Activated CD8-positive, alpha-beta memory T cell treated with anti-CD3 and anti-CD28 coated beads for 24 hours (primary cell): ENCODE measurements around the gene DSCAML1.

Experiments
- DNase-seq: peaks from one replicate; pipeline ENCODE4 v3.0.0-alpha.2; 2020

Gene DSCAML1

GRCh38 chr11:117541211-117541610 lies 255.8 kb downstream of the DSCAML1 start:
- DNase-seq = no peak

DNA sequence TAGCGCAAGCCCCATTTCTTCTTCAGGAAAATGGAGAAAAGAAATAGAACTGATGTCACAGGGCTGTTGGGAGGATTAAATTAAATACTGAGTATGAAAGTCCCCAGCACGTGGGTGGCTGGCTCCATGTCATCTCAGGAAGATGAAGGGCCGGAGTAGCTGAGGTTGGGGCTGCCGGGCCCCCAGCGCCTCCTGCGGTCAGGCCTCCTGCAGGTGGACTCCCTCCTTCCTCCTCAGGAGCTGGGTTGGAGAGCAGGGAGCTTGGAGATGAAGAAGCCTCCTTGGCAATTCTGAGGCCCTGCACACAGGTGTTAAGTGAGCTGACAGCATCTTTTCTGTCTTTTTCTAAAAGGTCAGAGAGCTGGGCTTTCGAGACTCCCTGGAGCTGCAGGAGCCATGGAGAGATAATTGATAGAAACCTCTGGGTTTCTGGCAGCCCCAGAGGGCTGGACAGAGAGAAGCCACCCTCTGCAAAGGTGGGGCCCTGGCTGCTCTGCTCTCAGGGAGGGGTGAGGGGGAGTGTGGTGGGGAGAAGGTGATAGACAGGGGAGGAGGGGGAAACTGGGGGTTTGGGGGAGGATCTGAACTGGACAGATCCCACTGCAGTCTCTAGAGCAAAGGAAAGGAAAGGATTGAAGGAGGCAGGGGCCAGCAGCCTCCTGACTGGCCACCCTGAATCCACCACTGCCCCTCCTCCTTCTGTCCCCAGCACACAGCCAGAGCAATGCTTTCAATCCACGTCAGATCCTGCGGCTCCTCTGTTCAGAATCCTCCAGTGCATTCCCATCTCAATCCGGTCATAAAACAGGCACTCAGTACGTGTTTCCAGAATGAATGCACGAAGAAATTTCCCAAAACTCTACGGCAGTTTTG lies 258.5 kb downstream of the DSCAML1 start:
- DNase-seq = no peak

DNA sequence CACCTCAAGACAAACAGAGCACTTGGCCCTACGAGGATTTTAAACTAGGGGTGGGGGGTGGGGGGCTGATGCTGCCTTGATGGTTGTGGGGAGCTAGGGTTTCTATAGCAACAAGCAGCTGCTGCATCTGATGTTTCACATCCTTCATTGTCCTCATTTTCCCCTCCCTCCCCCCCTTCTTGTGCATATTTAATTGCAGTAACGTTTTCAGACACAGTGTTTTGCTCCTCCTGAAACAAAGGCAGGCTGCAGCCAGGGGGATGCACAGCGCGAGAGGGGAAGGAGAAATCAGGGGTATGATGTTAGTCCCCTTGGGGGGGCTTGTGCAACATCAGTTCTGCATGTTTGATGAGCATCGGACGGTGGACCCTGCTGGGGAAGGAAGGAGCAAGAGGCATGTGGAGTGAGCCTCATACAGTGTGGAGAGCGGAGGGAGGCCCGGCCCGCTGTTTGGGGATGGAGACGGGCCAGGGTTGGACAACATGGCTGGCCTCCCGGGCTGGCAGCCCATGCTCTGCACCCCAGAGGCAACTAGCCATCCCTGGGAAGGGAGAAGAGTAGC lies 261.1 kb downstream of the DSCAML1 start:
- no peak for DNase-seq

- DNase-seq = no peak
Measured at GRCh38 chr11:117535201-117535849, 261.7 kb downstream of the DSCAML1 start.

GRCh38 chr11:117532568-117532967 lies 264.4 kb downstream of the DSCAML1 start:
- no peak for DNase-seq

GRCh38 chr11:117529816-117530215 lies 267.2 kb downstream of the DSCAML1 start:
- no peak for DNase-seq

- no peak for DNase-seq
Measured at GRCh38 chr11:117528097-117528721, 268.8 kb downstream of the DSCAML1 start.

DNA sequence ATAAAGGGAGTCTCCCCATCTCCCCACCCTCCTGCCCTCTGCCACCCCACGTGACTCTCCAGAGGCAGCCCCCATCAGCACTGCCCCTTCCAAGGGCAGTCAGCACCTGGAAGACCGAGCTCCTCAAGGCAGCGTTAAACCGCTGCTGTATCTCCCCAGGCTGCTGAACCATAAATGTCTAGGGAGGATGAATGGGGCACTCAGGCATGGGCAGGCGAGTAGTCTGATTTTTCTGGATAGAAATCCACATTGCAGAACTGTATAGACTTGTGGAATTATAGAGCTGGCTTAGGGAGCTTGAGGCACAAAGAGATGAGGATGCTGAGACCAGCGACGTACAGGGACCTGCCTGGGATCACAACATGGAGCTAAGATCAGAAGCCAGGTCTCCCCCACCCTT lies 269.7 kb downstream of the DSCAML1 start:
- no peak for DNase-seq

DNA sequence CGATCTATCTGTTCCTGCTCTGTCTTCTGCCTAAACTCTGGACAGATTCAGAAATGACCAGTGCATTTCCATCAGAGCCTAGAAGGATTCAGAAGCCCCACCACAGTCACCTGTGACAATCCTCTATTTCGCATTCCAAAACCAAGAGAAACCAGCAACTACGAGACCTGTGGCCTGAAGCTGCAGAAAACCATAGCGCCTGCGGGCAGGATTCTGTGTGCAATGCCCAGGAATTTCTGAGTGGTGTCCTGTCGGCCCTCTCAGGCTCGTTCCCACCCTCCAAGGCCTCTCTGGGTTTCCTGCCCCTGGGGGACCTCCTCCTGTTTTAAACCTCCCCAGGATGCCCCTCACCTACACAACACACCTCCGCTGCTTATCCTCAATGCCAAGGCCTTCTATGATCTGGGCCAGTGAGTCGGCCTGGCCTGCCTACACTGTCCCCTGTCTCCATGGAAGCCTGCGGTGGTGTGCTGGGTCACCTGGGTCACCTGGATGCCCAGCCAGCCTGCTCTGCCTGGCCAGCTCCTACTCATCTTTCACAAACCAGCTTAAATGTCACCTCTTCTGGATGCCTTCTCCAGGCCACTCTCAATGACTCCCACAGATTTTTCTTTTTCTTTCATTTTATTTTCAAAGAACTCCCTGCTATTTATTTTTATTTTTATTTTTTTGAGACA lies 271.0 kb downstream of the DSCAML1 start:
- DNase-seq = no peak

DNA sequence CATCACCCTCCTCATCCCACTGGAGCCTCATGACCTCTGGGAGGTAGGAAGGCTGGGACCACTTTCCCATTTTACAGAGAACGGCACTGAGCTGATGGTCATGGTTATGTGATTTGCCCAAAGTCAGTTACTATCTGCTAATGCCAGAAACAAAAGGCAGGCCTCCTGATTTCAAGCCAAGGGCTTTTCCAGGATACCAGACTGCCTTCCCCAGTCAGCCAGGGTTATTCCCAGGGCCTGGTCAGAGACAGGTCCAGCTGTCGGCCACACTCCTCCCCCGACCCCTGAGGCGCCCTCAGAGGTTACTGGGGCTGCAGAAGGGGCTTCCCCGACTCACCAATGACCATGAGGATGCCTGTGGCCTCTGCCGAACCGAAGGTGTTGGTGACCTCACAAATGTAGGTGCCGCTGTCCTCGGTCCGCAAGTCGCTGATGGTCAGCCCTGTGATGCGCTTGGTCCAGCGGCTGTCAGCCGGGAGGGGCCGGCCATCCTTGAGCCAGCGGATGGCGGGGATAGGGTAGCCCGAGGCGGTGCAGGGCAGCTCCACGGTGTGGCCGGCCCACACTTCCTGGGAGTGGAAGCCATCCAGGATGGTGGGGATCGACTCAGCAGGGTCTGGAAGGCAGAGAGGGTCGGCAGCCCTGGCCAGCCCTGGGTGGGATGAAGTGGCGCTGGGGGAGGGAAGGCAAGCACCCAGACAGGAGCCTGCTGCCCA lies 272.4 kb downstream of the DSCAML1 start:
- no peak for DNase-seq

DNA sequence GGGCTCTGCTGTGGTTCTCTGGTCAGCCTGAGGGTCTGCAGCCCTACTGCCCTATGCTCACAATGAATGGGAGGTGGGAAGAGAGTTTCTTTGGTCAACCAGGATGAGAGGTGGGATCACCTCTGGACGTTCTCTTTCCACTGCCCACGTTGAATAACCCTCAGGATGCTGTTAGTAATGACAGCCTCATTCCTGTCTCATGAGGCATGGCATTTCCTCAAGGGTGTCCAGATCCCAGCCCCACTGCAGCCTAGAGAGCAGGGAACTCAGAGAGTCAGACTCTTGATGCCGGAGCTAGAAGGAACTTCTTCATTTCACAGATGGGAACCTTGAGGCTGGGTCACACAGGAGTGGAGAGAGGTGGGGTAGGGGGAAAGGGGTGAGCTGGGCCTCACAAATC lies 273.3 kb downstream of the DSCAML1 start:
- no peak for DNase-seq

- no peak for DNase-seq
Measured at GRCh38 chr11:117521974-117522373, 275.0 kb downstream of the DSCAML1 start.

DNA sequence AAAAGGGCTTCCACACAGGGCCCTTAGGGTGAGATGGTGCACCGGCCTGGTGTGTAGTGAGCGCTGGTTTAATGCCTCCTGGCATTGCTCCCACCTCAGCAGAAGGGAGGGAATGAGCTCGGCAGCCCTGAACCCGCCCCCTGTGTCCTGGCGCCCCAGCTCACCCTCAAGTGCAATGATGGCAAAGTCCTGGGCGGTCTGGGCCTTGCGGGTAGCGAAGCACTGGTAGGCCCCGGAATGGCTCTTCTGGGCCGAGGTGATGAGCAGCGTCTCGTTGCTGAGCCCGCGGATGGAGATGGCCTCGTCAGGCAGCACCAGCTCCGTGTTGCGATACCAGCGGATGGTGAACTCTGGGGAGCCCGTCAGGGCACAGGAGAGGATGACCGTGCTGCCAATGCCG lies 276.1 kb downstream of the DSCAML1 start:
- DNase-seq = no peak

DNA sequence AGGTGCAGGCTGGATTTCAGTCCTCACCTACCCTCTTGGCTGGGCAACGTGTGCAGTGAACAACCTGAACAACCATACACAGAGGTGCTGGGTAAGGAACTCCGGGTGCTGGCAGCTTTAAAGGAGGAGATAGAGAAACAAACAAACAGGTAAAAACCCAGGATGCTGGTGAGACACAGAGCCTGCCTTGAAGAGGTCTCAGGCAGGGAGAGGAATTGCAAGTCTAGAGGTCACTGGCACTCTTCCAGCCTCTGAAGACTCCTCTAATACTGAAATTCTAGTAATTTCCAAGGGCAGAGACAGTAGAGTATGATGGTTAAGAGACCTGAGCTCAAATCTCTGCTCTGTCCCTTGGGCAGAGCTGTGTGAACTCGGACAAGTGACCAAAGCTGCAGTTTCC lies 276.8 kb downstream of the DSCAML1 start:
- no peak for DNase-seq

DNA sequence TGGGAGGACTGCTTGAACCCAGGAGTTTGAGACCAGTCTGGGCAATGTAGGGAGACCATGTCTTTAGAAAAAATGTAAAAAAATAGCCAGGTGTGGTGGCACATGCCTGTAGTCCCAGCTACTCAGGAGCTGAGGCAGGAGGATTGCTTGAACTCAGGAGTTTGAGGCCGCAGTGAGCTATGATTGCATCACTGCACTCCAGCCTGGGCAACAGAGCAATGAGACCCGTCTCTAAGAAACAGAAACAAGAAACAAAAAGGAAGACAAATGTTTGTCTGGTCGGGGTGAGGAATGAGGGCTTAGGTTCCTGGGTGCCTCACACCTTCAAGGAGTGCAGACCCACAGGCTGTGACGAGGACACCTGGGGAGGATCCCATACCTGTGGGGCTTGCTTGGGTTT lies 277.4 kb downstream of the DSCAML1 start:
- no peak for DNase-seq

DNA sequence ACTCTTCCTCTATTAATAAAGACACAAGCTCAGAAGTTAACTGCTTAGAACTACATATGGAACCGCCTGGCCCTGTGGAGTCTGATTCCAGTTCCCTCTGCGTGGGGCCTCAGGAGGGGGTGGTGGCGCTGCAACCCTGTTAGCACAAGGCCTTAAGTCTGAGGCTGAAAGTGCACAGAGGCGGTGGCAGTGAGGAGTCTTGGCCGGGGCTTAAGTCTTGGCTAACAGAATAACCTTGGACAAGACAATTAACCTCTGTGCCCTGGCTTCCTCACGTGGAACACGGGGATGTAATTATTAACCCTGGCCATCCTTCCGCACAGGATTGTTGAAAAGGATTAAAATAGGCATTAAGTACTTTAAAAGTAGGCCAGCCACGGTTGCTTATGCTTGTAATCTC lies 277.8 kb downstream of the DSCAML1 start:
- DNase-seq = no peak

DNA sequence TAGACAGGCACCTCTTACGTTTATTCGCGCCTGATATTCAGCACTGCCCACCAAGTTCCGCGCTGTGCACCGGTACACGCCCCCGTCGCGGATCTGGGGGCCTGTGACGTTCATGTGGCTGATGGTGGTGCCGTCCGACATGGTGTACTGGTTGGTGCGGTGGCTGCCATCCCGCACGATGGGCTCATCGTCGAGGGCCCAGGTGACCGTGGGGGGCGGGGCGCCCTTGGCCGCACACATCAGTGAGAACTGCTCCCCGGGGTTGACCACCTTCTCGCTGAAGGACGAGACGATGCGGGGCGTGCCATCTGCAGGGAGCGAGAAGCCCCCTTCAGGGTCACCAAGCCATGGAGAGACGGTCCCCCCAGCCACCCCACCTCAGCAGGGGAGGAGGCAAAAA lies 278.6 kb downstream of the DSCAML1 start:
- no peak for DNase-seq

DNA sequence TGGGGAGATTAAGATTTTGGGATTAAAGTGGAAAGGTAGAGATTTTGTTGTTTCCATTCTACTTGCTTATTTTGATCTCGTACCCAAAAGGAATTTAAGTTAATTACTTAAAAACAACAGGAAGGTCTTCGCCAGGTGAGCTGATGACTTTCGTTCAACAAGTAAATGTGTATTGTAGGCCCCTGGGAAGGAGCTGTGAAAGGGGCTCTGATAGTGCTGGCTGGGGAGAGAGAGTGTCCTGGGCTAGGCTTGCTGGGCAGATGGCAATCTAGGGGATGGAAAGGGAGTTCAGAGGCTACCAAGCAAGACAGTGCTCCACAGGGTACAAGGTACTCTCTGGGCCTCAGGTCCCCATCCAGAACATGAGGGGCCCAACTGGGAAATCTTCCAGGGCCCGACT lies 279.9 kb downstream of the DSCAML1 start:
- no peak for DNase-seq

DNA sequence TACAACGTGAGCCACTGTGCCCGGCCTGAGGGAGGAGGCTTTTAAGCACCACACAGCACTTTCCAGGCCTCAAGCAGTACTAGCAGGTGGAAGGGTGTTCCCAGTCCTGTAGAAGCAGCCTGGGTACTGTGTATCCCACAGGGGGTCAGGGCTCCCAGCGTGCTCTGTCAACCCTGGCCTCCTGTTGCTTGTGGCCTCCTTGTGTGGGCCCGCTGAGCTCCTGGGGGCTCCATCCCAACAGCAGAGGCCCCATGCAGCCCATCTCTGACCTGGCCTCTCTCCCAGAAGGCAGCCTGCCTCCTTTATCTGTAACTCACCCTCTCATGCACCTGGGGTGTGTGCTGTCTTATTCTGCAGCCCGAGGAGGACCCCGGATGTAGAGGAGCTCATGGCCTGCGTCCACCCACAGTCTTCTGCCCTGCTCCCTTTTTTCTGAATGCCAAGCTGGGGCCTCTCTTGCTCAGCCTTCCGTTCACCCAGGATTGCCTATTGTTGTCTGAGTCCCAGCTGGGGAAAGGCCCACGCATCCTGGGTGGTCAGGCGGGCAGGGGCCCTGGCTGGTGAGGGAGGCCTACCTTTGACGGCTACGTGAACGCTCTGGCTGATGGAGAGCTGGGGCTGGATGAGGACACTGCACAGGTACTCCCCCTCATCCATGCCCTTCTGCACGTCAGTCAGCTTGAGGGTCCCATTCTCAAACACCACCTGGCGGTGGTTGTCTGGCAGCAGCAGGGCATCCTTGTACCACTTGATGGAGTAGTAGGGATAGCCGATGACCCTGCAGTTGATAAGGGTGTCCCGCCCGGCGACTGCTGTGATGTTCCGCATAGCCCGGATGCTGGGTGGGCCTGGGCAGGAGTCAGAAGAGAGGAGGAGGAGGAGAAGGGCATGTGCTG lies 280.9 kb downstream of the DSCAML1 start:
- DNase-seq = no peak

DNA sequence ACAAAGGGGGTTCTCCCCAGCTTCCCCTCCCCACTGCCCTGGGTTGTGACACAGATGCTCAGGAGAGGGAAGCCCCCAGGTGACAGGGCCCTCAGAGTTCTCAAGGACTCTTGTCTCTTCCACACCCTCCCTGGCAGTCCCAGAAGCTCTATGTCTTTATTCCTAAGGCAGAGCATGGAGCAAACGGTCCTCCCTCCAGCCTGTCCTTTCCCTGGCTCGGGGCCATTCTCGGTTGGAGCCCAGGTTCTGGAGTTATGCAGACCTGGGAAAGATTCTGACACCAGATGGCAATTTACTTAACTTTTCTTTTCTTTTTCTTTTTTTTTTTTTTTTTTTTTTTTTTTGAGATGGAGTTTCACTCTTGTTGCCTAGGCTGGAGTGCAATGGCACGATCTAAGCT lies 282.8 kb downstream of the DSCAML1 start:
- DNase-seq = no peak

DNA sequence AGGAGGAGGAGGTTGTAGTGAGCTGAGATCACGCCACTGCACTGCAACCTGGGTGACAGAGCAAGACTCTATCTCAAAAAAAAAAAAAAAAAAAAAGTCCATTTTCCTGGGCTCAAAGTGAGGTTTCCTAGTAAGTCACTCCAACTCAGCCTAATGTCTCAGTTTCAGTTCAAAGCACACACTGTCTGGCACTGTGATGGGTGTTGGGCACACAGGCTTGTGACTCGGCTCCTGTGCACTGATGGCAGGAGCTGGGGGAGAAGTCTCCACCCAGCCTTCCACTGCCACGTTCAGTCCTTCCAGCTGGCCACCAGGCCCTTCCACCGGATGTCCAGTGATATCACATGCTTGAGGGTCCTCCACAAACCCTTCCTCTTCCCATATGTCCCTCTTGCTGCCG lies 283.4 kb downstream of the DSCAML1 start:
- no peak for DNase-seq
